ENCODE data around the gene RER1. TPM values are rescaled to one million over a fixed set of nuclear protein-coding genes. Genes with fewer than 3 reads are reported as not detected.

RER1 gene
- total RNA-seq, 3 donors from 2014 or later (not counting 1 experiment from before 2014, with no cell fraction given) = 89.2 to 98.9 (median 91.9) TPM

GRCh38 chr1:2352897-2353550 is 38.6 kb upstream of the RER1 start:
- no peaks in the 10 kb centered on the region for H3K9me3 Mint-ChIP-seq
- Histone ChIP-seq H3K9me3 (ENCODE audit: control insufficient read depth, insufficient read depth, low read length) (no peaks in the 10 kb centered on the region), H3K4me3 (ENCODE audit: low read length) (no peak overlapping the region), H3K27ac (ENCODE audit: low read length) (no peak overlapping the region), H3K27me3 (ENCODE audit: control insufficient read depth, insufficient read depth, low read length) (no peaks in the 10 kb centered on the region), H3K36me3 (ENCODE audit: control insufficient read depth, insufficient read depth, low read length) (no peaks in the 10 kb centered on the region), H3K4me1 (ENCODE audit: control insufficient read depth, insufficient read depth, low read length) (no peaks in the 10 kb centered on the region)
- H3K4me3 Mint-ChIP-seq = no peak overlapping the region
- intact Hi-C loops (cut with micrococcal nuclease) = no loop called here
- no peak for TF ChIP-seq CTCF (IDR thresholded peaks at IDR 0.05)
- DNase-seq = no peak
- 91% methylated on average over 21 of the region's 21 CpGs for WGBS (ENCODE audit: insufficient coverage)
- ATAC-seq = no peak
- no peaks in the 10 kb centered on the region for H3K36me3 Mint-ChIP-seq
- no peaks in the 10 kb centered on the region for H3K4me1 Mint-ChIP-seq
- H3K27me3 Mint-ChIP-seq (ENCODE audit: low read depth in 2 of 2) = no peaks in the 10 kb centered on the region
- H3K27ac Mint-ChIP-seq = no peak overlapping the region

GRCh38 chr1:2353551-2354438 is 37.8 kb upstream of the RER1 start:
- Histone ChIP-seq H3K27ac (ENCODE audit: low read length) (no peak overlapping the region), H3K4me1 (ENCODE audit: control insufficient read depth, insufficient read depth, low read length) (no peaks in the 10 kb centered on the region), H3K27me3 (ENCODE audit: control insufficient read depth, insufficient read depth, low read length) (no peaks in the 10 kb centered on the region), H3K4me3 (ENCODE audit: low read length) (no peak overlapping the region), H3K36me3 (ENCODE audit: control insufficient read depth, insufficient read depth, low read length) (no peaks in the 10 kb centered on the region), H3K9me3 (ENCODE audit: control insufficient read depth, insufficient read depth, low read length) (no peaks in the 10 kb centered on the region)
- no peaks in the 10 kb centered on the region for H3K4me1 Mint-ChIP-seq
- intact Hi-C loops (cut with micrococcal nuclease) = no loop called here
- no peaks in the 10 kb centered on the region for H3K9me3 Mint-ChIP-seq
- 84% methylated on average over 28 of the region's 28 CpGs for WGBS (ENCODE audit: insufficient coverage)
- no peak for ATAC-seq
- H3K36me3 Mint-ChIP-seq = no peaks in the 10 kb centered on the region
- H3K27me3 Mint-ChIP-seq (ENCODE audit: low read depth in 2 of 2) = no peaks in the 10 kb centered on the region
- DNase-seq = no peak
- H3K4me3 Mint-ChIP-seq = no peak overlapping the region
- no peak overlapping the region for H3K27ac Mint-ChIP-seq
- no peak for TF ChIP-seq CTCF (IDR thresholded peaks at IDR 0.05)

- no peaks in the 10 kb centered on the region for H3K9me3 ChIP-seq (ENCODE audit: control insufficient read depth, insufficient read depth, low read length)
- no peak overlapping the region for H3K4me3 Mint-ChIP-seq
Measured at GRCh38 chr1:2354511-2355372, 36.9 kb upstream of the RER1 start.

More at GRCh38 chr1:2354511-2355372, 36.9 kb upstream of the RER1 start:
- Histone ChIP-seq H3K4me1 (ENCODE audit: control insufficient read depth, insufficient read depth, low read length) (no peaks in the 10 kb centered on the region), H3K36me3 (ENCODE audit: control insufficient read depth, insufficient read depth, low read length) (no peaks in the 10 kb centered on the region), H3K27me3 (ENCODE audit: control insufficient read depth, insufficient read depth, low read length) (no peaks in the 10 kb centered on the region), H3K27ac (ENCODE audit: low read length) (no peak overlapping the region), H3K4me3 (ENCODE audit: low read length) (no peak overlapping the region)
- Mint-ChIP-seq H3K36me3 (no peaks in the 10 kb centered on the region), H3K4me1 (no peaks in the 10 kb centered on the region), H3K27ac (no peak overlapping the region), H3K27me3 (ENCODE audit: low read depth in 2 of 2) (no peaks in the 10 kb centered on the region), H3K9me3 (no peaks in the 10 kb centered on the region)
- no peak for DNase-seq
- 93% methylated on average over 38 of the region's 38 CpGs for WGBS (ENCODE audit: insufficient coverage)
- intact Hi-C loops (cut with micrococcal nuclease) = no loop called here
- ATAC-seq = no peak
- TF ChIP-seq CTCF (IDR thresholded peaks at IDR 0.05) = no peak
